Left lung (tissue), 10 donors: Measurements from ENCODE around the gene ASTE1. TPM values are rescaled to one million over a fixed set of nuclear protein-coding genes. Genes with fewer than 3 reads are reported as not detected.
A peak's percentile ranks its signal among the peaks of the same experiment; 100 is the strongest.

ENCODE experiments used
- ATAC-seq: fragments of 200-7000 bp; cut with Tn5 transposase; one replicate; pipeline ENCODE4 v1.9.1; 2020; ENCODE audit warnings: moderate library complexity
- DNase-seq, 4 donors: peaks; one replicate each; pipeline ENCODE4 v3.0.0-alpha.2; 2013 to 2020
- H3K27ac ChIP-seq, 2 donors: fragments of 200-600 bp; sonication (generic) in 1 of 2; one replicate each; pipeline versions ENCODE4 v1.5.0 to v1.8.0; 2020 to 2021
- H3K27me3 ChIP-seq, 2 donors: fragments of 200-600 bp; sonication (generic) in 1 of 2; one replicate each; pipeline versions ENCODE4 v1.5.0 to v1.8.0; 2020 to 2021
- H3K36me3 ChIP-seq, 2 donors: fragments of 200-600 bp; sonication (generic) in 1 of 2; one replicate each; pipeline versions ENCODE4 v1.5.0 to v1.8.0; 2020 to 2021
- H3K4me1 ChIP-seq, 2 donors: fragments of 200-600 bp; one replicate each; pipeline ENCODE4 v1.8.0; 2021
- H3K4me3 ChIP-seq, 2 donors: fragments of 200-600 bp; sonication (generic) in 1 of 2; one replicate each; pipeline versions ENCODE4 v1.5.0 to v1.8.0; 2020 to 2021; ENCODE audit warnings: mild to moderate bottlenecking in 1 of 2
- H3K9me3 ChIP-seq, 2 donors: fragments of 200-600 bp; sonication (generic) in 1 of 2; one replicate each; pipeline versions ENCODE4 v1.5.0 to v1.8.0; 2020 to 2021
- CTCF ChIP-seq, 2 donors: fragments of 200-600 bp; sonication (generic) in 1 of 2; IDR thresholded peaks; one replicate each; pipeline versions ENCODE4 v1.5.0 to v1.8.0; 2021; ENCODE audit warnings: antibody characterized with exemption in 2 of 2
- intact Hi-C, 2 donors: fragments of 100-400 bp; cut with DNase I; formaldehyde crosslinking; loops; one replicate each; pipeline versions ENCODE4 v1.11.2 to v1.14.2; 2022
- polyA plus RNA-seq, 6 donors: library from polyadenylated mRNA; unstranded; fragments of 120-200 nt; gene quantifications; one replicate each; pipeline ENCODE4 v1.2.1, GENCODE V29; 2013; ENCODE audit not compliant: insufficient read length in 6 of 6
- total RNA-seq, 2 donors: library from RNA; stranded (reverse); fragmentation: NEBNext Ultra II Directional; extraction: Animal tissue kit (Norgen Biotek cat#: 25700); gene quantifications; one replicate each; pipeline ENCODE4 v1.2.1, GENCODE V29; 2021
- donor health status: DM: no; HTN: yes; CAD: no.
- donor health status: DM: no; HTN: no; CAD: no.

ASTE1 gene
- total and polyA plus RNA-seq, 8 donors, result 5.1 to 15.3 (median 13.5) TPM

DNA sequence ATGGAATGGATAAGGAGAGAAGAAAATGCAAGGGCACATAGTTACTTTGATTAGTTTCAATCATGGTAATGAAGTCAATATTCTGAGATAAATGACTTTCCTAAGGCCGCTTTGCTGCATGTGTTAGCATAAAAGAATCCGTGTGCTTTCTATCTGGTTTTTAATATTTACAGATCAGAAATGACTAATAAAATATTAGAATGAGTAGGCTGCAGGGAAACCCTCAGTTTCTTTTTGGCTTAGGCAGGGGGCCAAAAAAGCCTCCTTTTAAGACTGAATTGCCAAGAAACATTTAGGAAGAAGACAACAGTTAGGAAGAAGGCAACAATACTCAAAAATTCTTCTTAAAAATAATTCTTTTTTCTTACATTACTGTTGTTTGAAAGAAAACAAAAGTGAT, 11.7 kb upstream of the ASTE1 start:
- intact Hi-C loops, result no loop called here
- no peak for DNase-seq
- no peaks in the 10 kb centered on the region for H3K36me3 ChIP-seq
- H3K9me3 ChIP-seq, result no peaks in the 10 kb centered on the region
- ATAC-seq, result no peak
- no peaks in the 10 kb centered on the region for H3K4me1 ChIP-seq
- H3K27ac ChIP-seq, result no peak overlapping the region
- H3K27me3 ChIP-seq, result no peaks in the 10 kb centered on the region
- H3K4me3 ChIP-seq, result no peak overlapping the region
- TF ChIP-seq CTCF (IDR thresholded peaks at IDR 0.05), result no peak

- DNase-seq (no peak), ATAC-seq (no peak)
- intact Hi-C loops, result no loop called here
- TF ChIP-seq CTCF (IDR thresholded peaks at IDR 0.05), result no peak
- Histone ChIP-seq H3K27me3 (no peaks in the 10 kb centered on the region), H3K4me3 (no peak overlapping the region), H3K27ac (no peak overlapping the region), H3K9me3 (no peaks in the 10 kb centered on the region), H3K4me1 (no peaks in the 10 kb centered on the region), H3K36me3 (no peaks in the 10 kb centered on the region)
Measured at GRCh38 chr3:131036986-131037385, 10.4 kb upstream of the ASTE1 start.

- Histone ChIP-seq H3K27me3 (no peaks in the 10 kb centered on the region), H3K9me3 (no peaks in the 10 kb centered on the region), H3K36me3 (no peaks in the 10 kb centered on the region), H3K4me3 (no peak overlapping the region), H3K27ac (no peak overlapping the region), H3K4me1 (no peaks in the 10 kb centered on the region)
- intact Hi-C loops, result no loop called here
- no peak for TF ChIP-seq CTCF (IDR thresholded peaks at IDR 0.05)
- DNase-seq (no peak), ATAC-seq (peak; percentile 65)
Measured at GRCh38 chr3:131036200-131036816, 9.7 kb upstream of the ASTE1 start.

- DNase-seq (peak in 2 of 4 donors; percentile 6 to 31), ATAC-seq (peak; percentile 74)
- Histone ChIP-seq H3K4me3 (no peak overlapping the region), H3K4me1 (no peaks in the 10 kb centered on the region), H3K36me3 (no peaks in the 10 kb centered on the region), H3K27ac (no peak overlapping the region), H3K27me3 (no peaks in the 10 kb centered on the region), H3K9me3 (no peaks in the 10 kb centered on the region)
- peak; percentile 53 to 63 for TF ChIP-seq CTCF (IDR thresholded peaks at IDR 0.05)
- intact Hi-C loops, result no loop called here
Measured at GRCh38 chr3:131033480-131034080, 7.0 kb upstream of the ASTE1 start.

DNA sequence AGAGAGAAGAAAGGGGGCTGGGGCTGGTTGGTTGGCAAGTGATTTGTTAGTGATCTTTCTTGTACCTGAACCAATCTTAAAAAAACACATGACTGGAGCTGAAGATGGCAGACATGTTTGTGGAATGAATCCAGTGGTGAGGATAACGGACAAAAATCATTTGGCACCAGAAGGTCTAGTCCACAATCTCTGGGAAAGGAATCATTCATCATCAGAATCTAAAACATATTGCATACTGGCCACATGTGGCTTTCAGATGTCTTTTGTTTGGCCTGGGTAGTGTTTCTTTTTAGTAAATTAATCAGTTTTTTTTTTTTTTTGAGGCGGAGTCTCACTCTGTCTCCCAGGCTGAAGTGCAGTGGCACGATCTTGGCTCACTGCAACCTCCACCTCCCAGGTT, 5.0 kb upstream of the ASTE1 start:
- H3K9me3 ChIP-seq, result no peaks in the 10 kb centered on the region
- ATAC-seq, result no peak

More for the DNA sequence above, 5.0 kb upstream of the ASTE1 start:
- H3K27me3 ChIP-seq, result no peaks in the 10 kb centered on the region
- DNase-seq, result no peak
- no peak for TF ChIP-seq CTCF (IDR thresholded peaks at IDR 0.05)
- no peaks in the 10 kb centered on the region for H3K36me3 ChIP-seq
- H3K4me1 ChIP-seq, result peaks cover 0 to 3% of the 10 kb centered on the region in 2 donors
- intact Hi-C loops, result no loop called here
- no peak overlapping the region for H3K27ac ChIP-seq
- no peak overlapping the region for H3K4me3 ChIP-seq
